Gastroesophageal sphincter (tissue), 4 donors: ENCODE measurements around the gene UPF1. TPM values are rescaled to one million over a fixed set of nuclear protein-coding genes. Genes with fewer than 3 reads are reported as not detected.

Source experiments
- ATAC-seq: fragments of 150-250 bp; one replicate; pipeline ENCODE4 v1.9.1; 2016; ENCODE audit warnings: mild to moderate bottlenecking, moderate library complexity
- H3K27ac ChIP-seq, 4 donors: fragments of 200-600 bp; sonication (generic) in 3 of 4; 1 replicate in 3 of 4; 2 replicates in 1 of 4; pipeline ENCODE4 v1.5.1; 2016 to 2019
- H3K27me3 ChIP-seq: fragments of 200-600 bp; sonication (generic); one replicate; pipeline ENCODE4 v1.5.1; 2019
- H3K36me3 ChIP-seq, 2 donors: fragments of 200-600 bp; sonication (generic); one replicate each; pipeline ENCODE4 v1.5.1; 2019; ENCODE audit warnings: control low read depth in 1 of 2
- H3K4me1 ChIP-seq, 3 donors: fragments of 200-600 bp; sonication (generic); 1 replicate in 2 of 3; 2 replicates in 1 of 3; pipeline ENCODE4 v1.5.1; 2016 to 2019; ENCODE audit warnings: control low read depth in 2 of 3
- H3K4me3 ChIP-seq, 2 donors: fragments of 200-600 bp; sonication (generic); one replicate each; pipeline ENCODE4 v1.5.1; 2019; ENCODE audit warnings: mild to moderate bottlenecking in 1 of 2, moderate library complexity in 1 of 2
- H3K9me3 ChIP-seq, 3 donors: fragments of 200-600 bp; sonication (generic); one replicate each; pipeline ENCODE4 v1.5.1; 2017 to 2019; ENCODE audit warnings: control low read depth in 2 of 3
- CTCF ChIP-seq, 4 experiments: fragments of 200-600 bp in 2 of 4; fragments of 450-650 bp in 2 of 4; sonication (generic) in 1 of 4; IDR thresholded peaks; one replicate each; pipeline ENCODE4 v1.5.1; 2017 to 2019; ENCODE audit warnings: antibody characterized with exemption in 4 of 4, mild to moderate bottlenecking in 2 of 4, moderate library complexity in 2 of 4
- EP300 ChIP-seq: sonication (generic); formaldehyde crosslinking; IDR thresholded peaks from one replicate; pipeline ENCODE4 v1.6.1; 2017; ENCODE audit warnings: antibody characterized with exemption, mild to moderate bottlenecking
- POLR2A ChIP-seq, 2 donors: fragments of 450-650 bp; IDR thresholded peaks; one replicate each; pipeline ENCODE4 v1.6.1; 2017; ENCODE audit warnings: antibody characterized with exemption in 2 of 2, mild to moderate bottlenecking in 2 of 2, moderate library complexity in 1 of 2
- POLR2AphosphoS5 ChIP-seq: sonication (generic); formaldehyde crosslinking; IDR thresholded peaks from one replicate; pipeline ENCODE4 v1.6.1; 2017; ENCODE audit warnings: antibody characterized with exemption
- WGBS, 2 donors: methylation state at CpG; one replicate each; pipeline ENCODE4 v1.1.5; 2018; ENCODE audit warnings: low coverage in 1 of 2; 5-methylcytosine and 5-hydroxymethylcytosine counted together
- total RNA-seq, 4 donors: library from RNA; depleted of rRNA; stranded (reverse); fragments of >200 nt; gene quantifications; one replicate each; pipeline ENCODE4 v1.1.0, GENCODE V29; 2016

Gene UPF1
- total RNA-seq, 4 donors from 2014 or later = 53.6 to 92.2 (median 59.9) TPM

- no peaks in the 10 kb centered on the region for H3K9me3 ChIP-seq
- no peak overlapping the region for H3K27ac ChIP-seq
- H3K4me3 ChIP-seq = no peak overlapping the region
- peaks cover 30% of the 10 kb centered on the region for H3K27me3 ChIP-seq
- ATAC-seq = no peak
- peaks cover 0 to 69% of the 10 kb centered on the region in 2 donors for H3K36me3 ChIP-seq
- peaks cover 0 to 39% (median 6%) of the 10 kb centered on the region in 3 donors for H3K4me1 ChIP-seq
- TF ChIP-seq POLR2AphosphoS5 (no peak), EP300 (no peak), CTCF (IDR thresholded peaks at IDR 0.05) (peak in 1 of 4 experiments; percentile 22)
- 59 to 70% methylated on average over 13 to 17 of the region's 17 CpGs for WGBS, 2 donors
These were observed 35.0 kb downstream of the UPF1 start for GRCh38 chr19:18866800-18867123.

- WGBS, 2 donors = 78% methylated on average over 3 of the region's 23 CpGs; no CpG with 5 or more reads in 1 of the 2 donors
- Histone ChIP-seq H3K9me3 (no peaks in the 10 kb centered on the region), H3K4me1 (peaks cover 0 to 39% (median 6%) of the 10 kb centered on the region in 3 donors), H3K27me3 (peaks cover 30% of the 10 kb centered on the region), H3K36me3 (peaks cover 0 to 65% of the 10 kb centered on the region in 2 donors), H3K27ac (no peak overlapping the region), H3K4me3 (no peak overlapping the region)
- TF ChIP-seq POLR2AphosphoS5 = no peak
- TF ChIP-seq EP300 = no peak
- no peak for TF ChIP-seq CTCF (IDR thresholded peaks at IDR 0.05)
- no peak for TF ChIP-seq POLR2A (IDR thresholded peaks at IDR 0.05)
- ATAC-seq = no peak
These were observed 35.4 kb downstream of the UPF1 start for GRCh38 chr19:18867199-18867598.

GRCh38 chr19:18867751-18868150 is 36.0 kb downstream of the UPF1 start:
- TF ChIP-seq EP300 (no peak), POLR2AphosphoS5 (no peak), POLR2A (IDR thresholded peaks at IDR 0.05) (no peak), CTCF (IDR thresholded peaks at IDR 0.05) (no peak)
- H3K36me3 ChIP-seq = peaks cover 0 to 59% of the 10 kb centered on the region in 2 donors
- H3K4me1 ChIP-seq = peaks cover 0 to 39% (median 6%) of the 10 kb centered on the region in 3 donors
- no peak for ATAC-seq
- WGBS, 2 donors = 94% methylated on average over 6 of the region's 23 CpGs; no CpG with 5 or more reads in 1 of the 2 donors
- H3K27ac ChIP-seq = no peak overlapping the region
- H3K9me3 ChIP-seq = no peaks in the 10 kb centered on the region
- H3K27me3 ChIP-seq = peaks cover 30% of the 10 kb centered on the region
- no peak overlapping the region for H3K4me3 ChIP-seq

- Histone ChIP-seq H3K36me3 (peaks cover 0 to 52% of the 10 kb centered on the region in 2 donors), H3K9me3 (no peaks in the 10 kb centered on the region), H3K4me3 (peak overlapping the region in 1 of 2 donors; percentile 13), H3K4me1 (peaks cover 0 to 39% (median 6%) of the 10 kb centered on the region in 3 donors), H3K27ac (no peak overlapping the region), H3K27me3 (peaks cover 30% of the 10 kb centered on the region)
- no peak for ATAC-seq
- no CpG with 5 or more reads among the region's 77 CpGs for WGBS, 2 donors
- no peak for TF ChIP-seq POLR2A (IDR thresholded peaks at IDR 0.05)
- no peak for TF ChIP-seq EP300
- TF ChIP-seq CTCF (IDR thresholded peaks at IDR 0.05) = no peak
- no peak for TF ChIP-seq POLR2AphosphoS5
These were observed 36.7 kb downstream of the UPF1 start for GRCh38 chr19:18868380-18869022.

- ATAC-seq = no peak
- H3K4me1 ChIP-seq = peaks cover 0 to 39% (median 6%) of the 10 kb centered on the region in 3 donors
- peaks cover 0 to 45% of the 10 kb centered on the region in 2 donors for H3K36me3 ChIP-seq
- WGBS, 2 donors = no CpG with 5 or more reads among the region's 71 CpGs
- H3K27ac ChIP-seq = no peak overlapping the region
- TF ChIP-seq EP300 (no peak), POLR2AphosphoS5 (no peak), POLR2A (IDR thresholded peaks at IDR 0.05) (no peak), CTCF (IDR thresholded peaks at IDR 0.05) (no peak)
- H3K9me3 ChIP-seq = no peaks in the 10 kb centered on the region
- peaks cover 30% of the 10 kb centered on the region for H3K27me3 ChIP-seq
- H3K4me3 ChIP-seq = peak overlapping the region in 1 of 2 donors; percentile 13
These were observed 37.4 kb downstream of the UPF1 start for GRCh38 chr19:18869023-18869618.
